Stimulated activated CD8-positive, alpha-beta memory T cell treated with anti-CD3 and anti-CD28 coated beads, Interleukin-15, amount 100 ng/mL, for 48 hours (primary cell): ENCODE measurements around the gene HERC6.
"Not testable (repeated sequence)": the region's sequence is repeated elsewhere in the genome, so short reads cannot be mapped to it uniquely, and the experiment has no call there.

Experiments used
- DNase-seq, 2 donors: peaks; one replicate each; pipeline ENCODE4 v3.0.0-alpha.2; 2020; ENCODE audit warnings: low read depth in 2 of 2

Gene HERC6

GRCh38 chr4:88390128-88390527 lies 11.5 kb downstream of the HERC6 start:
- DNase-seq, result no peak

DNA sequence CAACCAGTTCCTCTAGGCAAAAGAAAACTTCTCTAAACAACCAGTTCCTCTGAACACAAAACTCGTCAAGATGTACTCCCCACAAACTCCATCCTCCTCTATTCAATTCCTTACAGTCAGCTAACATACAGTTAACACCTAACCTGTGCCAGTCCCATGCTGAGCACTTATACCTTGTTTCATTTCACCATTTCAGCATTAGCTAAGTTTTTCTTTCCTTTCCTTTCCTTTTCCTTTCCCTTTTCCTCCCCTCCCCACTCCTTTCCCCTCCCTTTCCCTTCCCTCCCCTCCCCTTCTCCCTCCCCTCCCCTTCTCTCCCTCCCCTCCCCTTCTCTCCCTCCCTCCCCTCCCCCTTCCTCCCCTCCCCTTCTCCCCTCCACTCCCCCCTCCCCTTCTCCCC lies 13.1 kb downstream of the HERC6 start:
- no peak for DNase-seq

DNA sequence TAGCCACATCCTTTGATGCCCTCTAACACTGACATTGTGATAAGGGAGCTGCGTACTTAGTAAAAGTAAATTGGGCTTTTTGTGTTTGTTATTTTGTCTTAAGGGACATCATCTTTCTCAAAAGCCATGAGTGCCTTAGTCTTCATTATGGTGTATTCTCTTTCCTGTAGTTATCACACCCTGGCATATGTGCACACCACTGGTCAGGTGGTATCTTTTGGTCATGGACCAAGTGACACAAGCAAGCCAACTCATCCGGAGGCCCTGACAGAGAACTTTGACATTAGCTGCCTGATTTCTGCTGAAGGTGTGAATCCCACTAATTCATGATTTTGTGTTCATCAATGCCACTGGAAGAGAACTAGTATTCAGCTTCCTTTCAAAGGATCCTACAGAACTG lies 18.0 kb downstream of the HERC6 start:
- no peak for DNase-seq

GRCh38 chr4:88398381-88398780 lies 19.7 kb downstream of the HERC6 start:
- DNase-seq, result no peak

- DNase-seq, result no peak
Measured at GRCh38 chr4:88409206-88409605, 30.6 kb downstream of the HERC6 start.

DNA sequence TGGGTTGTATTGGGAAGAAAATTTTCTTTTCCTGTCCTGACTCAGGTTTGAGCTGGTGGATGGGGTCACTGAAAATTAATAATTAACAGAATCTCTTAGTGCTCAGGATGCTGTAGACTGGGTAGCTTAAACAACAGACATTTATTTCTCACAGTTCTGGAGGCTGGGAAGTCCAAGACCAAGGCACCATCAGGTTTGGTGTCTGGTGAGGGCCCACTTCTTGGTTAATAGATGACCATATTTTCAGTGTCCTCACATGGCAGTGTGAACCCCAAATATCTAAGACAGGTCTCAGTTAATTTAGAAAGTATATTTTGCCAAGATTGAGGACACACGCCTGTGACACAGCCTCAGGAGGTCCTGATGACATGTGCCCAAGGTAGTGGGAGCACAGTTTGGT lies 31.1 kb downstream of the HERC6 start:
- no peak for DNase-seq

DNA sequence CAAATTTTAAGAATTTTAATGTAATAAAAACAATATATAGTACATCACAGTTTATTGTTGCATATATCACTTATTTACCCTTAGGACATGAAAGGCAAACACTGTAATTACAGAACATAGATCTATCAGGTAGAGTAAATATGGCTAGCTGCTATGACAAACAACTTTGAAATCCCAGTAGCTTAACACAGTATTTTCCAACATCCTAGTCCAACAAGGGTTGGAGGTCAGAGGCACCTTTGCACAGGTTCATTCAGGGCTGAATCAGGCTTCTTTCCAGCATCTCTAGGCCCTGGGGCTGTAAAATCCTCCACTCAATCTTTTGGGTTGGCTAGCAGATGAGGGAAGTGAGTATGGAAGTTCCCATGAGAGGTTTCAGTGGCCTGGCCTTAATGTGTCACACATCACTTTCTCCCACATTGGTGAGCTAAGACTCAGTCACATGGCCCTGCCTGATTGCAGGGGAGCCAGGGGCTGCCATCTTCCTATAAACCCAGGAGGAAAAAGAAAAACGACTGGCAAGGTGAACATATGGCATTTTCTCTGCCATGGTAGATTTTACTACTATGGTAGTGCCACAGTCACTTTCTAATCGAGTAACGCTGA lies 32.9 kb downstream of the HERC6 start:
- peak; percentile 3 to 4 for DNase-seq

DNA sequence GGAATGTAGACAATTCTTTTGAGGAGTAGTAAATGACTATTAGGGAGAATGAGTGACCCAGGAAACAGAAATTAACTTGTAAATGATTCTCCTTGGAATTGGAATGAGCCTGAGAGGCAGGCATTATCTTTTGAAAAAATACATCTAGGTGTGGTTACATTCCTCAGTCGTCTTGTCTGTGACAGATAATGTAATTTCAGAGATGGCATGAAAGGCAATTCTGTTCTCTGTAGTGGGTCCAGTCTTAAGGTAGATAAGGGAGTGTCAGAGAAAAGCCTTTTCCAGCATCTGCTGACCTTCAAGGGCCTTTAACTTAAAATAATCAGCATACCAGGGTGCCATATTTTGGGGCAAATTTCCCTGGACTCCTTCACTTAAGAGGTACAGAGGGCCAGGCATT lies 35.1 kb downstream of the HERC6 start:
- no peak for DNase-seq

GRCh38 chr4:88414755-88415154 lies 36.1 kb downstream of the HERC6 start:
- no peak for DNase-seq

- DNase-seq, result no peak
Measured at GRCh38 chr4:88415982-88416381, 37.3 kb downstream of the HERC6 start.

DNA sequence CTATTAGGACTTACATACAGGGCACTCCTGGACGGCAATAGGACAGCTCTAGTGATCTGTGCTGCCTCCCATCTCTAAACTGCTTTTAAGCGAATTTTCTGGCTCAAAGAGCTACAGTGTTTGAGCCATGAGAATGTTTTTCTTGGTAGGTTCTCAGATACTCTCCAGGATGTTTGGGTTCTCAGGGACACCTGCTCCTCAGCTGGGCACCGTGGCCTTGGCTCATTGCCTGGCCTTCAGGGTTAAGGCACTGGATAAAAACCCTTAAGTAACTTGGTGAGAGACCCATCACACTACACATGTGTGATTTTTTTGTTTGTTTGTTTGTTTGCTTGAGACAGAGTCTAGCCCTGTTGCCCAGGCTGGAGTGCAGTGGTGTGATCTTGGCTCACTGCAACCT lies 39.8 kb downstream of the HERC6 start:
- no peak for DNase-seq

DNA sequence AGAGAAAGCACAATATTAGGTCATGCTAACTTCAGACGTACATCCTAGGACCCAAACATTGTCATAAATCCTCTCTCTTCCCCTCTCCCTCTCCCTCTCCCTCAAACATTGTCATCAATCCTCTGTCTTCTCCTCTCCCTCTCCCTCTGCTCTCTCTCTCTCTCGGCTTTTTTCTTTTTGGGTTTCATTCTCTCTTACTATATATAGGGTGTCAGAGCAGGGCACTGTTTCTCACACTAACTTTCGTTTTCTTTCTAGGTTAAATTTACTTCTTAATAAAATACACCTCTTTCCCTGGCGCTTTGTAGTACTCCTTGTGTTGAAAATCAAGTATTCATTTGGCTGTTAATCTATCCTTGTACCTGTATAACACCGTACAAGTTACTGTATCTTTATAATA lies 41.2 kb downstream of the HERC6 start:
- no peak for DNase-seq

DNA sequence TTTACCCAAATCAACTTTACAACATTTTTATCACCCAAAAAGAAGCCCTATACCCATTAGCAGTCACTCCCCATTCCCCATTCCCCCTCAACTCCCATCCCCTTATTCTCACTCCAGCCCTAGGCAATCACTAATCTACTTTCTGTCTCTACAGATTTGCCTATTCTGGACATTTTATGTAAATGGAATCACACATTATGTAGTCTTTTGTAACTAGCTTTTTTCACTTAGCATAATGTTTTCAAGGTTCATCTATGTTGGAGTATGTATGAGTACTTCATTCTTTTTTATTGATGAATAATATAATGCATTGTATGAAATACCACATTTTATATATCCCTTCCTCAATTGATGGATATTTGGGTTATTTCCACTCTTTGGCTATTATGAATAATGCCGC lies 42.2 kb downstream of the HERC6 start:
- no peak for DNase-seq

- DNase-seq, result no peak
Measured at GRCh38 chr4:88422403-88422802, 43.8 kb downstream of the HERC6 start.

DNA sequence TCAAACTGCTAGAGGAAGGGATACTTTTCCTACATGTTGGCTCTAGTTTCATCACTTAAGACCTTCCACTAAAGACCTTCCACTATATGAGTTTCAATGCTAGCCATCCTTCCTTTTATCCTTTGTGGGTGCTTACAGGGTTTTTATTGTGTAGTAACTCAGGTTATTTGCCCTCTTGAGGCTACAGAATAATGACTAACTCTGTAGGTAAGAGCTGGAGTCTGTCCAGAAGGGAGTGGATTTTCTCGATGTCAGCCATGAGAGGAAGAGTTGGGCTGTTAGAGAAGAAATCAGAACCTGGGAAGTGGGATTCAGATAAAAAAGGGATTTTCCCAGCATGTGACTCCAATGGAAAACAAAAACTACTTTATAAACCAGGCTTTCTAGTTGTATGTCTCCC lies 50.7 kb downstream of the HERC6 start:
- no peak for DNase-seq

DNA sequence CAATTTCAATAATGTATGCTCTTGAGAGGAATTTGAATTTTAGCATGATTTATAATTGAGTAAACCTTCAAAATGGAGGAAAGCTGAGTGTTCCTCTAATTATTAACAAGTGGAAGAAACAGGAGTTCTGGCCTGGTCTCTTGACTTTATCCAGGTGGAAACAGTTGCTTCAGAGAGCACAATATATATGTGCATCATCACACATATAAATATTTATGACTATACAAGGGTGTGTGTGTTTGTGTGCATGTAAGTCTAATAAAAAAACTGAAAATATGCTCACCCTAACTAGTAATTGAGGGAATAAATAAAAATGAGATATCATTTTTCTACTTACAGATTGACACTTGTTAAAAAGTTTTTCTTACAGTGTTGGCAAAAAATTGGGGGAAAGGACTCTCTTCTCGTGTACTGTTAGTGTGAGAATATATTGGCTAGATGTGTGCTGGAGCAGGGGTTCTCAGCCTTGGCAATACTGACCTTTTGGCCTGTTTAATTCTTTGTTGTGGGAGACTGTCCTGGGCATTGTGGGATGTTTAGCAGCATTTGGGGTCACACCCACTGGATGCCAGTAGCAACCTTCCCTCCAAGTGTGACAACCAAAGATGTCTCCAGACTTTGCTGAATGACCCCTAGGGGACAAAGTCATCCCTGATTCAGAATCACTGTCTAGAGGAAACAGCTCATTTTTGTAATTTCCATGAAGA lies 57.5 kb downstream of the HERC6 start:
- no peak for DNase-seq

DNA sequence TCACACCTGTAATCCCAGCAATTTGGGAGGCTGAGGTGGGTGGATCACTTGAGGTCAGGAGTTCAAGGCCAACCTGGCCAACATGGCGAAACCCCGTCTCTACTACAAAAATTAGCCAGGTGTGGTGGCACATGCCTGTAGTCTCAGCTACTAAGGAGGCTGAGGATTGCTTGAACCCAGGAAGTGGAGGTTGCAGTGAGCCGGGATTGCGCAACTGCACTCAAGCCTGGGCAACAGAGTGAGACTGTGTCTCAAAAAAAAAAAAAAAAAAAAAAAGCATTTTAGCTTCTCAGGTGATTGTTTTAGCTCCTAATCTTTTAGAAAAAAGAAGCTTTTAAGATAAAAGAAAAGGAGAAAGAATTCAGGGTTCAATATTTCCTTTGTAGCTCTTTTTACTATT lies 59.2 kb downstream of the HERC6 start:
- DNase-seq, result not testable (repeated sequence)

DNA sequence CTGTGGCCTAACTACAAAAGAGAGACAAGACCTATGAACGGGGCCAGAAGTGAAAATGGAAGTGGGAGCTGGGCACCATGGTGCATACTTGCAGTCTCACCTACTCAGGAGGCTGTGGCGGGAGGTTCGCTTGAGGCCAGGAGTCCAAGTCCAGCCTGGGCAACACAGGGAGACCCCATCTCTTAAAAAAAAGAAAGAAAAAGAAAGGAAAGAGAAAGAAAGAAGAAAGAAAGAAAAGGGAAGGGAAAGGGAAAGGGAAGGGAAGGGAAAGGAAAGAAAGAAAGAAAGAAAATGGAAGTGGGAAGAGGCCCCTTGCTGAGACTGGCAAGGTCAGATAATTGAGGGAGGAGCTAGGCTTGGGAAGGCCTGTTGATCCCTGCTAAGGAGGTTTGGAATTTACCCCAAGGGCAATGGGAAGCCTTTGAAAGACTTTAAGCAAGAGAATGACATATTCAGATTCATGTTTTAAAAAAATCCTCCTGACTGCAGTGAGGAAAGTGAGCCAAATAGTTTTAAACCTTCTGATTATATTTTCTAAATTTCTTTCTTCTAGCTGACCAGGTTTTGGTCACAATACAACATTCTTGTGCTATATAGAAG lies 60.6 kb downstream of the HERC6 start:
- DNase-seq, result no peak

DNA sequence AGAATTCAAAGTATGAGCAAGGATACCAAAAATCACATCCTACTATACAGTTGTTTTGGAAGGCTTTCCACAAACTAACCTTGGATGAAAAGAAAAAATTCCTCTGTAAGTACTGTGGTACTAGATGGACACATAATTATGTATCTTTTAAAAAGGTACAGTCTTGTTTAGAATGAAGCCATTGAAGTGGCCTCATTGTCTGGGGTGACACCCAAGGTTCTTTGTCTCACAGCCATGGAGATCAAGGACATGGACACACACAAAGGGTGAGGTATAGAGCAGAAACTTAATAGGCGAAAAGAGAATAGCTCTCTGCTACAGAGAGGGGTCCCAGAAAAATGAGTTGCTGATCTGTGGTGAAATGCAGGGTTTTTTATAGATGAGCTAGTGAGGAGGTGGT lies 61.5 kb downstream of the HERC6 start:
- DNase-seq, result no peak

DNA sequence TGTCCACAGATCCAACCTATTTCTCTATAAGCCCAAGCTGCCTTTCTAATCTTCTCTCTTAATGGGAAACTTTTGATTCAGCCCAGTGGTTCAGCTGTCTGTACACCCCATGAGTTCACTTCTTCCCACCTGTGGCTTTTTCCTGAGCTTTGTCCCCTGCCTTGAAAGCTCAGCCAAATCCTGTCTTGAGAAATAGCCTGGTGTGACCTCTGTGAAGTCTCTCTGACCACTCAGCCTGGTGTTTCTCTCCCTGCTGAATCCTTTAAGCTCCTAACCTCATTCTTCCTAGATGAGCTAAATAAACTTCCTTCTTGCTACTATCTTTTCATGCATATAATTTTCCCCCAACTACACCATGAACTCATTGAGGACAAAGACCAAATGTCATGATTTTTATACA lies 63.0 kb downstream of the HERC6 start:
- DNase-seq, result no peak

DNA sequence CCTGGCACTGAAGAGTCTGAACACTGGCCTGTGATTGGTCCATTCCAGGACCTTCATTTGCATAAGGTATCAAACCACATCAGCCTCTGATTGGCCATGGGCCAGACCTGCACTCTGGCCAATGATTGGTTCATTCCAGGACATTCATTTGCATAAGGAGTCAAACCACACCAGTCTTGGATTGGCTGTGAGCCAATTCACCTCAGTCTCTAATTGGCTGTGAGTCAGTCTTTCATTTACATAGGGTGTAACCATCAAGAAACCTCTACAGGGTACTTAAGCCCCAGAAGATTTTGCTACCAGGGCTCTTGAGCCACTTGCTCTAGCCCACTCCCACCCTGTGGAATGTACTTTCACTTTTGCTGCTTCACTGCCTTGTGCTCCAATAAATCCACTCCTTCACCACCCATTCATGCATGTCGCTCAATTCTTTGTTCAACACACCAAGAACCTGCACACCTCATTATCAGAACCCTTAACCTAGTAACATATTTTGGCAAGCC lies 64.1 kb downstream of the HERC6 start:
- no peak for DNase-seq

- DNase-seq, result no peak
Measured at GRCh38 chr4:88443486-88443885, 64.8 kb downstream of the HERC6 start.

DNA sequence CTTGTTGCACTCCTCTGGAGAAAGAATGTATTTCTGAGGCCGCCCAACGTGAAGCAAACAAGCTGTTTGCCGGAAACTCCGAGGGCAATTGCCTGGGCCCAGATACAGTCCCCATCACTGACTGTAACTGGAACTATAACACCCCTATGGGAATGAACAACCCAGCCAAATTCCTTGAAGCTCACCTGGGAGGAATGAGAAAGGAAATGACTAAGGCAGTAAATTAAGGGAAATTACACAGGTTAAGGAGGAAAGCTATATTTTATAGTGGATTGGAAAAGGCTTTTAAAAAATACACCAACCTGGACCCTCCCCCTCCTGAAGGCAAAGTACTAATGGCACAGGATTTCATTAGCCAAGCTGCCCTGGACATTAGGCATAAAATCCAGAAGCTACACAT lies 66.6 kb downstream of the HERC6 start:
- DNase-seq, result no peak
